ENCODE results near the gene ELAVL3.
"Not testable (repeated sequence)": the region's sequence is repeated elsewhere in the genome, so short reads cannot be mapped to it uniquely, and the experiment has no call there.

Gene ELAVL3

GRCh38 chr19:11486661-11487503 is 6.0 kb upstream of the ELAVL3 start:
- DNase-seq: no peak

- no peak for DNase-seq
Observed at GRCh38 chr19:11485245-11485837, 4.5 kb upstream of the ELAVL3 start.

GRCh38 chr19:11483366-11484111 is 2.7 kb upstream of the ELAVL3 start:
- DNase-seq: no peak

GRCh38 chr19:11482384-11483050 is 1.7 kb upstream of the ELAVL3 start:
- DNase-seq: peak; percentile 87

DNA sequence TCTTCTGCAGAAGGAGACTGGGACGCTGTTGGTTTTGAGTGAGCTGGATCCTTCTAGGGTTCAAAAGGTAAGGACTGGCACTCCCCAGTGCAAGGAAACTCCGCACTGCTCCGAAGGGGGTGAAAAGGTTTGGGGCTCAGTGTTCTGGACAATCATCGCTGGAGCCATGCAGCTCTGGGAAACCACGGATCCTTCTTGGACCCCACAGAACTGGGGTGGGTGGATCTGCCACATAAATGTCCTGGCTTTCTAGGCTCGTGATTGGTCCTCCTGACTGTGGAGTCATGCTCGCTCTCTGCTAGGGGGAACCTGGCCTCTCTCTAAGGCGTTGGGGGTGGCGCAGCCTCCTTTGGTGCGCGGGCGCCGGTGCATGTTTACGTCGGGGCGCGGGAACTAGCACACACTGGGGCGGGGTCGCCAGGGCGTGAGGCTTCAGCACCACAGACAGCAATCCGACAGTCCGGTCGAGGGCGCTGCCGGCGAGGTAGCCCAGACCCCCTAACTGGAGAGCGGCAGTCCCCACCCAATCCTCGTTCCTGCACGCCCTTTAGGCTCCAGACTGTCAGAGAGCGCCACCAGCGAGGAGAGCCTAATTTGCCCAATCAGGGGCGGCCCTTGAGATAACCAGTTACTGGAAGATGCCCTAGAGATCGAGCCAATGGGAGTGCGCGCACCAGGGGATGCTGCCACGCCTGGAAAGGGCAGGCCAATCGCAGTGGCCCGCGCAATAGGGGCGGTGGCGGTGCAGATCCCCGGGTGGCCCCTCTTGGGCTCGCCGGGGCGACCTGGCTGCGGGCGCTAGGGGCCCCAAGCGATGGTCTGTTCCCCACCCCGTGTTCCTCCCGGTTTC is 913 bp upstream of the ELAVL3 start:
- peak; percentile 89 for DNase-seq

DNA sequence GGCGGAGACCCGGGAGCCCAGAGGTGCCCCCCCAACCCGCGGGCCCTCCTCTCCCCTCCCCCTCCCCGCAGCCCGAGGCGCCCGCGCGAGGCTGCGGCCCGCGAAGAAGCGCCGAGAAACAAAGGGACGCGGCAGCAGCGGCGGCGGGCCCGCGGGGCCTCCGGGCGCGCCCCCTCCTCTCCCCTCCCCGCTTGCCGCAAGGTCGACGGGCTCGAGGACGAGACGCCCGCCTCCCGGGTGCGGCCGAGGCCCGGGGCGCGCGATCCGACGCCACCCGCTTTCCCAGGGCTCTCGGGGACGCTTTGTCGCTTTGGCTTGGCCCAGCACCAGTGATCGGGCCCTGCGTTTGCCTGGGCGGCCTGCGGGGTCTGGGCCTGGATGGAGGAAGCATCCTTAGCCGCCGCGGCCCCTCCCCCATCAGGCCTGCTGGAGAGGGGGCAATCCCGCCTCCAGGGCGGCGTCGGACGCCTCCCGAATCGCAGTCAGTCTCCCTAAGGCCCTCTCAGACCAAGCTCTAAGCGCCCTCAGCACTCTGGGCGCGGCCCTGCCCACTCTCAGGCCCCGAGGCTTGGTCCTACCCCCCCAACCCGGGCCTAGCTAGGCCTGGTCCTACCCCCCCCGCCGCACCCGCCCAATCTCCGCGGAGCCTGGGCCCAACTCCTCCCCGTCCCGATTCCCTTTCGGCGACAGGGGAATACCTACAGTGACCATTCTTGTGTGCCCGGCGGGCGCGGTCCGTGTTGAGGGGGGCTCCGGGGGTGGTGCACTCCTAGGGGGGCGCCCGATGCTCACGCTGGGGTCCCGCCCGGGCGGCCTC is 740 bp downstream of the ELAVL3 start:
- DNase-seq: no peak

- DNase-seq: peak; percentile 37
Observed at GRCh38 chr19:11479090-11479897, 1.6 kb downstream of the ELAVL3 start.

DNA sequence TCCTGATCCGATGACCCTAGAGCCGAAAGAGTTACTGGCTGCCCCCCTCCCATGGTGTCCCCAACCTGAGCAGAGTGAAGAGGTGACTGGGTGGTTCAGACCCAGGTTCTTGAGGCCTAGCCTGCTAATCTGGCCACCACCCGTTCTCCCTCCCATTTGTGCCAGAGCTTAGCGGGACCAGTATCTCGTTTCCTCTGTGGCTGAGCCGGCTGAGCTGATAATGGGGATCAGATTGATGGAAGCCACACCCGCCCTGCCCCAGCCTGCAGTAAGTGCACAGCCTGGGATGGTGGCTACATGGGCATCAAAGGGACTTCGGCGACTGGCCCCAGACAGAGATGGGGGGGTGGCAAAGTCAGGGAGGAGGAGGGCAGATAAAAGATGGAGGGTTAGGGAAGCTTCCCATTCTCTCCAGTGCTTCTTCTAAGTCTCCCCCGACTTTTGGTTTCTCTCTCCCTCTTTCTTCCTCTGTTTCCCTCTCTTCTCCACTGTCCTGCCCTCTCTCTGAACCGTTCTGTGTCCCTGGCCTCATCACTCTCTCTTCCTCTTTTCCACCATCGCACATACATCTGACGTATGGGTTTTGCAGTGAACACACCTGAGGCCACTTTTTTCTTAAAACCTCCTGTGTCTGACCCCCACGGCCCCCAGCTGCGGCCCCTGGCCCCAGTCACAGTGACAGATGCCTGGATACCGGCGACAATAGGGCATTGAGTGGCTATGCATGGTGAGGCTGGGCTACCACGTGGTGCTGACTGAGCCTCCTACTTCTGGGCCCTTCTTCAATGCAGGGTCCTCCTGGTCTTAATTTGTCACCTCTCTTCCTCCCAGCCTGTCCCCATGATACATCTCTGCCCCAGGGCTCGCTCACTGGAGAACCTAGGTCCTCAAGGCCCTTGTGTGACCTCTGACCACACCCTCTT is 2.4 kb downstream of the ELAVL3 start:
- no peak for DNase-seq

DNA sequence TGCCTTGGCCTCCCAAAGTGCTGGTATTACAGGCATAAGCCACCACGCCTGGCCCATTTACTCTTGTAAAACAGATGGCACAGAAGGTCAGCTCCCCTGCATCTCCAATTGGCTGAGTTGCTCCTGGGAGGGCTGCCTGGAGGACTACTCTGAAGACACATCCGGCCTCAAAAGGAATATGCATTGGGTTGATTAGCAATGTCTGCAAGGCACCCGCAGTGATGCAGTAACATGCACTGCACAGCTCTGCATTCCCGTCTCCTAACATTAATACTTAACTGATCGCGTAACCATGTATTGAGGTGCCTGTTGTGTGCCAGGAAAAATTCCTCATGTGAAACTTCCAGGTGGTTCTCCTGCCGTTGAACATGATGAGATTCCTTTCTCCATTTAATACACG is 5.0 kb downstream of the ELAVL3 start:
- DNase-seq: no peak

GRCh38 chr19:11475343-11475742 is 5.5 kb downstream of the ELAVL3 start:
- not testable (repeated sequence) for DNase-seq

- no peak for DNase-seq
Observed at GRCh38 chr19:11473725-11474124, 7.1 kb downstream of the ELAVL3 start.

GRCh38 chr19:11468266-11468845 is 12.5 kb downstream of the ELAVL3 start:
- not testable (repeated sequence) for DNase-seq

DNA sequence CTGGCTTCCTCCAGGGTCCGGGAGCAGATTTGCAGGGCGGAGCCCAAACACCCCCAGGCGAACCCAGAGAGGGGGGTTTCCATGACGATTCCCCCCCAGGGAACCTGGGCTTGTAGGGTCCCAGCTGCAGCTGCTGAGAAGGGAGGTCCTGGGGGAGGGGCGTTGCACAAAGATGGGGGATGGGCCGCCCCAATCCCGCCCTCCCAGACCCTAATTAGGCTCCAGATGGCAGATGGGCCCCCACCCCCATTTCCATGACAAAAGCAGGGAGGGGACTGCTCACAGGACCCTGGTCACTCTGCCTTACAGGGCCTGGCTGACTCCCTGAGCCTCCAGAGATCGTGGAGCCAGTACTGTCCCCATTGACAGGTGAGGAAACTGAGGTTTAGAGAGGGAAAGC is 15.2 kb downstream of the ELAVL3 start:
- no peak for DNase-seq

GRCh38 chr19:11464333-11465265 is 16.2 kb downstream of the ELAVL3 start:
- DNase-seq: no peak

- no peak for DNase-seq
Observed at GRCh38 chr19:11463391-11463790, 17.5 kb downstream of the ELAVL3 start.

DNA sequence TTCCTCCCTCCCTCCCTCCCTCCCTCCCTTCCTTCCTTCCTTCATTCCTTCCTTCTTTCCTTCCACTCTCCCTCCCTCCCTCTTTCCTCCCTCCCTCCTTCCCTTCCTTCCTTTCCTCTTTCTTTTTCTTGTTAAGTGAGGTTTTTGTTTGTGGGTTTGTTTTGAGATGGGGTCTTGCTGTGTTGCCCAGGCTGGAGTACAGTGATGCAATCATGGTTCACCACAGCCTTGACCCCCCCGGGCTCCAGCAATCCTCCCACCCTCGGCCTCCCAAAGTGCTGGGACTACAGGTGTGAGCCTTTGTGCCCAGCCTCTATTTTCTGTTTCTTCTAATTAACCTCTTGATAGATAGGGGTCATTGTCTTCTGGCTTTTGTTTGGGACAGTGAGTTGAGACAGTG is 19.4 kb downstream of the ELAVL3 start:
- DNase-seq: no peak

- DNase-seq: no peak
Observed at GRCh38 chr19:11460207-11460606, 20.6 kb downstream of the ELAVL3 start.

DNA sequence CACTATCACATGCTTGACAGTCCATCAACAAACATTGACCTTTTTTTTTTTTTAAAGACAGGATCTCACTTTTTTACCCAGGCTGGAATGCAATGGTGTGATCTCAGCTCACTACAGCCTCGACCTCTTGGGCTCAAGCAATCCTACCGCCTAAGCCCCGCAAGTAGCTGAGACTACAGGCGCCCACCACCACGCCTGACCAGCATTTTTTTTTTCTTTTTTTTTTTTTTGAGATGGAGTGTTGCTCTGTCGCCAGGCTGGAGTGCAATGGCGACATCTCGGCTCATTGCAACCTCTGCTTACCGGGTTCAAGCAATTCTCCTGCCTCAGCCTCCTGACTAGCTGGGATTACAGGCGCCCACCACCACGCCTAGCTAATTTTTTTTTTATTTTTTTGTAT is 21.9 kb downstream of the ELAVL3 start:
- not testable (repeated sequence) for DNase-seq

Data from NCI-H1105 (cell line).